KOPT-K1 (cell line): ENCODE measurements around the gene C10orf120.

ENCODE experiments used
- H3K27ac ChIP-seq: fragments of 200-600 bp; sonication (generic); 2 replicates; pipeline ENCODE4 v1.5.1; 2016; ENCODE audit warnings: antibody characterized with exemption, mild to moderate bottlenecking, low read depth, low read length; ENCODE audit not compliant: poor library complexity, severe bottlenecking
- H3K36me3 ChIP-seq: fragments of 200-600 bp; sonication (generic); 2 replicates; pipeline ENCODE4 v1.5.1; 2017; ENCODE audit warnings: antibody characterized with exemption, mild to moderate bottlenecking, low read length, moderate library complexity; ENCODE audit not compliant: insufficient read depth
- H3K9me3 ChIP-seq: fragments of 200-600 bp; sonication (generic); 2 replicates; pipeline ENCODE4 v1.5.1; 2017; ENCODE audit warnings: antibody characterized with exemption, low read length, mild to moderate bottlenecking; ENCODE audit not compliant: insufficient read depth, poor library complexity, severe bottlenecking

Gene C10orf120

GRCh38 chr10:122675278-122675677 lies 24.4 kb downstream of the C10orf120 start:
- Histone ChIP-seq H3K27ac (no peak overlapping the region), H3K9me3 (no peaks in the 10 kb centered on the region), H3K36me3 (no peaks in the 10 kb centered on the region)

GRCh38 chr10:122674781-122675180 lies 24.9 kb downstream of the C10orf120 start:
- Histone ChIP-seq H3K9me3 (no peaks in the 10 kb centered on the region), H3K36me3 (no peaks in the 10 kb centered on the region), H3K27ac (no peak overlapping the region)

GRCh38 chr10:122673731-122674130 lies 25.9 kb downstream of the C10orf120 start:
- Histone ChIP-seq H3K27ac (no peak overlapping the region), H3K9me3 (no peaks in the 10 kb centered on the region), H3K36me3 (no peaks in the 10 kb centered on the region)

GRCh38 chr10:122673269-122673668 lies 26.4 kb downstream of the C10orf120 start:
- H3K27ac ChIP-seq = no peak overlapping the region
- no peaks in the 10 kb centered on the region for H3K9me3 ChIP-seq
- no peaks in the 10 kb centered on the region for H3K36me3 ChIP-seq

- no peaks in the 10 kb centered on the region for H3K36me3 ChIP-seq
- no peak overlapping the region for H3K27ac ChIP-seq
- H3K9me3 ChIP-seq = no peaks in the 10 kb centered on the region
These were observed 27.0 kb downstream of the C10orf120 start for GRCh38 chr10:122672655-122673054.

GRCh38 chr10:122671355-122671754 lies 28.3 kb downstream of the C10orf120 start:
- Histone ChIP-seq H3K27ac (no peak overlapping the region), H3K36me3 (no peaks in the 10 kb centered on the region)

GRCh38 chr10:122669842-122670241 lies 29.8 kb downstream of the C10orf120 start:
- no peak overlapping the region for H3K27ac ChIP-seq
- no peaks in the 10 kb centered on the region for H3K9me3 ChIP-seq
- H3K36me3 ChIP-seq = no peaks in the 10 kb centered on the region

More at GRCh38 chr10:122671355-122671754, 28.3 kb downstream of the C10orf120 start:
- no peaks in the 10 kb centered on the region for H3K9me3 ChIP-seq

GRCh38 chr10:122669045-122669444 lies 30.6 kb downstream of the C10orf120 start:
- Histone ChIP-seq H3K27ac (no peak overlapping the region), H3K36me3 (no peaks in the 10 kb centered on the region), H3K9me3 (no peaks in the 10 kb centered on the region)

GRCh38 chr10:122665946-122666345 lies 33.7 kb downstream of the C10orf120 start:
- no peak overlapping the region for H3K27ac ChIP-seq
- H3K9me3 ChIP-seq = no peaks in the 10 kb centered on the region
- H3K36me3 ChIP-seq = no peaks in the 10 kb centered on the region

- H3K36me3 ChIP-seq = no peaks in the 10 kb centered on the region
- no peak overlapping the region for H3K27ac ChIP-seq
- H3K9me3 ChIP-seq = no peaks in the 10 kb centered on the region
These were observed 34.3 kb downstream of the C10orf120 start for GRCh38 chr10:122665329-122665860.

GRCh38 chr10:122664501-122664900 lies 35.1 kb downstream of the C10orf120 start:
- Histone ChIP-seq H3K36me3 (no peaks in the 10 kb centered on the region), H3K27ac (no peak overlapping the region), H3K9me3 (no peaks in the 10 kb centered on the region)

- Histone ChIP-seq H3K27ac (no peak overlapping the region), H3K36me3 (no peaks in the 10 kb centered on the region), H3K9me3 (no peaks in the 10 kb centered on the region)
These were observed 36.0 kb downstream of the C10orf120 start for GRCh38 chr10:122663516-122664130.

GRCh38 chr10:122662231-122662630 lies 37.4 kb downstream of the C10orf120 start:
- Histone ChIP-seq H3K27ac (no peak overlapping the region), H3K36me3 (no peaks in the 10 kb centered on the region), H3K9me3 (no peaks in the 10 kb centered on the region)

GRCh38 chr10:122660696-122661095 lies 39.0 kb downstream of the C10orf120 start:
- H3K36me3 ChIP-seq = no peaks in the 10 kb centered on the region
- no peaks in the 10 kb centered on the region for H3K9me3 ChIP-seq
- H3K27ac ChIP-seq = no peak overlapping the region

- H3K36me3 ChIP-seq = no peaks in the 10 kb centered on the region
- H3K9me3 ChIP-seq = no peaks in the 10 kb centered on the region
- no peak overlapping the region for H3K27ac ChIP-seq
These were observed 40.0 kb downstream of the C10orf120 start for GRCh38 chr10:122659651-122660050.

- no peak overlapping the region for H3K27ac ChIP-seq
- no peaks in the 10 kb centered on the region for H3K36me3 ChIP-seq
- H3K9me3 ChIP-seq = no peaks in the 10 kb centered on the region
These were observed 40.5 kb downstream of the C10orf120 start for GRCh38 chr10:122659126-122659525.
